WTC11 (cell line): Measurements from ENCODE around the gene CCDC51.

Experiments used
- ATF1 ChIP-seq: sonication (generic); formaldehyde crosslinking; IDR thresholded peaks from 2 replicates; pipeline ENCODE4 v1.8.1; 2023; ENCODE audit warnings: mild to moderate bottlenecking, moderate library complexity, missing genetic modification reagents
- CTCF ChIP-seq: fragments of 200-600 bp; IDR thresholded peaks from 2 replicates; pipeline ENCODE4 v1.8.0; 2022; ENCODE audit warnings: antibody characterized with exemption
- E2F4 ChIP-seq: sonication (generic); formaldehyde crosslinking; IDR thresholded peaks from 2 replicates; pipeline ENCODE4 v1.8.1; 2022; ENCODE audit warnings: low read depth, mild to moderate bottlenecking, moderate library complexity, missing genetic modification reagents, borderline replicate concordance
- TCF7 ChIP-seq: sonication (generic); formaldehyde crosslinking; IDR thresholded peaks from 2 replicates; pipeline ENCODE4 v1.8.0; 2022; ENCODE audit warnings: mild to moderate bottlenecking, low read depth, missing genetic modification reagents, moderate library complexity

DNA sequence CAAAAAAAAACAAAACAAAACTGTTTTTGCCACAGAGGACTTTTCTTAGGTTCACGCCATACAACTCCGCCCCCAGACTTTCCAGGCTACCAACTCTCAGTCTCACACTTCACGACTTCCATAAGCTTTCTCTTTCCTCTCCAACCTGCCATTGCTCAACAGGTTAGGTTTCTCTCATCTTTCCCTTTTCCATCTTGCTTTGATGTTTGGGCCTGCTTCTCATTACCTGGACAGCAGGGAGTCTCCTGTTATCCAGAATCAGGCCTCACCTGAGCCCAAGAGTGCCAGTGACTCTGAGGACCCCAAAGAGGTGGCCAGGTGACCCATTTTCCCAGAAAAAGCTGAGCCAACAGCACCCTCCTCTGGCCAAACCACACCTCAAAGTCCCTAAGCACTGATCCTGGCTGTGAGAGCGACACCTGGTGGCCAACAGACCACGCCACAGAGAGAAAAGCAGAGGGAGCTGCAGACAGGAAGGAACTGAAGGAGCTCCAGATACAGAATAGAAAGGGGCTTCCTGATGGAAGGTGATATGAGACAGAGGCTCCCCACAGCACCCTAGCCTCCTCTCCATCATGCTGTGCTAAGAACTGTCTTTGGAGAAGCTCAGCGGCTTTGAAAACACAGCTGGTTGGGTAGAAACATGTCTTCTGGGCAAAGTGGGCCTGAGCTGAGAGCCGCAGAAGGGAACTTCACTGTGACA lies 4.0 kb downstream of the CCDC51 start:
- TF ChIP-seq E2F4 (CRISPR knock-in tag) (no peak), ATF1 (CRISPR knock-in tag) (no peak), CTCF (peak; percentile 93), TCF7 (CRISPR knock-in tag) (no peak)
